NCI-H128 (cell line): ENCODE measurements around the gene EIF4E2.

Experiments
- DNase-seq: peaks from one replicate; lab custom pipeline; 2025; ENCODE audit not compliant: unreplicated experiment; lab: John Stamatoyannopoulos, UW

EIF4E2 gene

GRCh38 chr2:232593982-232594381, 43.5 kb downstream of the EIF4E2 start:
- DNase-seq, result no peak

DNA sequence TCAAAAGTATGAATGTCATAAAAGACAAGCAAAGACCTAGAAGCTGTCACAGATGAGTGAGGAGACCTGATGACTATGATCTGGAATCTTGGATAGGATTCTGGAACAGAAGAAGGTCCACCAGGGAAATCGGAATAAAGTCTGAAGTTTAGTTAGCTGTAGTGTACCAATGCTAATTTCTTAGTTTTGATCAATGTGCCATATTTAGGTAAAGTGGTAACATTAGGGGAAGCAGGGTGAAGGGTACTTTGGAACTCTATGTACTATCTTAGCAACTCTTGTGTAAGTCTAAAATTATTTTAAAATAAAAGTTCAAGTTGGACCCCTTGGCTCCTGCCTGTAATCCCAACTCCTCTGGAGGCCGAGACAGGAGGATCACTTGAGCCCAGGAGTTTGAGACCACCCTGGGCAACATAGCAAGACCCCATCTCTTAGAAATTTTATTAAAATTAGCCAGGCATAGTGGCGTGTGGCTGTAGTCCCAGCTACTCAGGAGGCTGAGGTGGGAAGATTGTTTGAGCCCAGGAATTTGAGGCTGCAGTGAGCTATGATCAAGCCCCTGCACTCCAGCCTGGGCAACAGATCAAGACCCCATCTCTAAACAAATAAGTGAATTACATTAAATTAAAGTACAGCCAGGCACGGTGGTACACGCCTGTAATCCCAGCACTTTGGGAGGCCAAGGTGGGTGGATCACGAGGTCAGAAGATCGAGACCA, 47.0 kb downstream of the EIF4E2 start:
- no peak for DNase-seq

- no peak for DNase-seq
Observed at GRCh38 chr2:232598293-232598692, 47.8 kb downstream of the EIF4E2 start.

DNA sequence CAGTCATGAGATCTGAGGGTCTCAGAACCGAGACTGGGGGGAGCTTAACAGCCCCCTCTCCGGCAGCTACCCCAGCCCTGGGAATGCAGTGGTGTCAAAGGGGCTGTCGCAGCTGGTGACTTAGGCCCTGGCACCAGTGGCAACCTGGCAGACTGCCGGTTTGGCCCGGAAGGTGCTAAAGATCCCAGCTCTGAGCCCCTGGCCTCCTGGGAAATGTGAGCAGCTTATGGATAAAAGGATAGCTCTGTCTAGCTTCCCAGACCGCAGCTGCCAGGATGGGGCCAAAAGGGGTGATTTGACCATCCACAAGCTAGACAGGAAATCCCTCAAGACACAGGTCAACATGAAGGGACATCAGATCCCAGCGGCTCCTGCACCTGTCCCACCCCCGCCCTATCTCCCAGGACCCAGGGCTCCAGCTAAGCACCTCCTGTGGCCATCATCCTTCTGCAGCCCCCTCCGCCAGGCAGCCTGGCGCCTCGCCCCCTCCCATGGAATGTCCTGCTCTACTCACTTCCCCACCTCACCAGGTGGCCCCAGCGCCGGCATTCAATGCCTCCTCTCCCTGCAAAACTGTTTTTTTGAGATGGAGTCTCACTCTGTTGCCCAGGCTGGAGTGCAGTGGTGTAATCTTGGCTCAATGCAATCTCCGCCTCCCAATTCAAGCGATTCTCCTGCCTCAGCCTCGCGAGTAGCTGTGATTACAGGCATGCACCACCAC, 49.7 kb downstream of the EIF4E2 start:
- no peak for DNase-seq

DNA sequence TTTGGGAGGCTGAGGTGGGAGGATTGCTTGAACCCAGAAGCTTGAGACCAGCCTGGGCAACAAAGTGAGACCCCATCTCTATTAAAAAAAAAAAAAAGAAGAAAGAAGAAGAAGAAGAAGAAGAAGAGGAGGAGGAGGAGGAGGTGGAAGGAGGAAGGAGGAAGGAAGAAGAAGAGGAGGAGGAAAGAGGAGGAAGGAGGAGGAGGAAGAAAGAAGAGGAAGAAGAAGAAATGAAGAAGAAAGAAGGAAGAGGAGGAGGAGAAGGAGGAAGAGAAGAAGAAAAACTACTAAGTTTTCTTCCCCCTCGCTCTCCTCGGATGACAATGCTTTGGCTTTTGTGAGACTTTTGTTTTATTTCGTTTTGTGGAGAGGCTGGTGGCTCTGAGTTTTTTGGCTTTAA, 52.8 kb downstream of the EIF4E2 start:
- DNase-seq, result no peak

DNA sequence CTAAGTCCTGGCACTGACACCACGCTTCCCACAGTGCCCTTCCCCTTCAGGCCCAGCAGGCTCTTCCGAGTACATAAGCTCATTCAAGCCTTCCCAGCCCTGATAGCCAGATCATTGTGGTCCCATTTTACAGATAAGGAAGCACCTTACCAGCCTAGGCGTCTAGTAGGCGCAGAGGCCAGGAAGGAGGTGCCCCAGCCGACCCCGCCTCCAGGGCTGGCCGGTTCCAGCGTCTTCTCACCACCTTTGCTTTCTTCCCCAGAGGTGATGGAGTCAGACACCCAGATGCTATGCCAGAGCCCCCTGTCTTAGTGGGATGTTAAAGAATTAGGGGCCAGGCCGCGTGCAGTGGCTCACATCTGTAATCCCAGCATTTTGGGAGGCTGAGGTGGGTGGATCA, 54.0 kb downstream of the EIF4E2 start:
- DNase-seq, result no peak

DNA sequence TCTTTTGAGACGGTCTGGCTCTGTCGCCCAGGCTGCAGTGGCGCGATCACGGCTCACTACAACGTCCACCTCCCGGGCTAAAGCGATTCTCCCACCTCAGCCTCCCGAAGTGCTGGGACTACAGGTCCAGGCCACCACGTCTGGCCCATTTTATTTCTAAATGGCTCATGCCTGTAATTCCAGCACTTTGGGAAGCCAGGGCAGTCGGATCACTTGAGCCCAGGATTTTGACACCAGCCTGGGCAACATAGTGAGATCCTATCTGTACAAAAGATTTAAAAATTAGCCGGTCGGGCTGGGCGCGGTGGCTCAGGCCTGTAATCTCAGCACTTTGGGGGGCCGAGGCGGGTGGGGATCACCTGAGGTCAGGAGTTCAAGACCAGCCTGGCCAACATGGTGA, 56.5 kb downstream of the EIF4E2 start:
- no peak for DNase-seq

DNA sequence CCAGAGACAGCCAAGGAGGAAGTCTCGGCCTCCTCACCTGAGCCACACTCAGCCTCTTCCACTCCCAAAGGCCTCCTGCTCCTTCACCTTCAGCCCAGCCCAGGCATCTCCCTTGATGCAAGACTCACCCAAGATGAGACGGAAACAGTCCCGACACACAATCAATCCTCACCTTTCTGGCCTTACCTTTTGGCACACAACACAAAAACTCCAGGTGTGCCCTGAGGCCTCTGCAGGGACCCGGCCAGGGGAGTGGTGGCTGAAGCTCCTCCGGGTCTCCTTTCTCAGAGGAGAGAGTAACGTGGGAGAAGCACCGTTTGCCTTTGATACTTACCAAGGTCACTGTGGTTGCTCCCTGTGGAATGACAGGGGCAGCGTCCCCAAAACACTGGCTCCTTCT, 59.1 kb downstream of the EIF4E2 start:
- no peak for DNase-seq

DNA sequence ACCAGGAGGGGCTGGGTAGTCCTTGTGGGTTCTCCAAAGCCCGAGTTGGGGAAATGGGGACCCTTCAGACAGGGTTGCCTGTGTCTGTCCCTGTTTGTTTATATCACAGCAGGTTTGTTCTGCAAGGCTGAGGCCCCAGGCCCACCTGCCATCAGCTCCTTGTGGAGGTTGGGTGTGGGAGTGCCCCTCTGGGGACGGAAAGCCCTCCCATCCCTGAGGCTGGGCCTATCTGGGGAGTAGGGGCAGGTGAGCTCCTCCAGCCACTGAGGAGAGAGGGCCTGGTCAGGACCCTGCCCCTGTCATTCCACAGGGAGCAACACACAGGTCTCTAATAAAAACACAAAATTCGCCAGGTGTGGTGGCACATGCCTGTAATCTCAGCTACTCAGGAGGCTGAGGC, 59.6 kb downstream of the EIF4E2 start:
- no peak for DNase-seq

GRCh38 chr2:232611061-232611460, 60.6 kb downstream of the EIF4E2 start:
- DNase-seq, result no peak

DNA sequence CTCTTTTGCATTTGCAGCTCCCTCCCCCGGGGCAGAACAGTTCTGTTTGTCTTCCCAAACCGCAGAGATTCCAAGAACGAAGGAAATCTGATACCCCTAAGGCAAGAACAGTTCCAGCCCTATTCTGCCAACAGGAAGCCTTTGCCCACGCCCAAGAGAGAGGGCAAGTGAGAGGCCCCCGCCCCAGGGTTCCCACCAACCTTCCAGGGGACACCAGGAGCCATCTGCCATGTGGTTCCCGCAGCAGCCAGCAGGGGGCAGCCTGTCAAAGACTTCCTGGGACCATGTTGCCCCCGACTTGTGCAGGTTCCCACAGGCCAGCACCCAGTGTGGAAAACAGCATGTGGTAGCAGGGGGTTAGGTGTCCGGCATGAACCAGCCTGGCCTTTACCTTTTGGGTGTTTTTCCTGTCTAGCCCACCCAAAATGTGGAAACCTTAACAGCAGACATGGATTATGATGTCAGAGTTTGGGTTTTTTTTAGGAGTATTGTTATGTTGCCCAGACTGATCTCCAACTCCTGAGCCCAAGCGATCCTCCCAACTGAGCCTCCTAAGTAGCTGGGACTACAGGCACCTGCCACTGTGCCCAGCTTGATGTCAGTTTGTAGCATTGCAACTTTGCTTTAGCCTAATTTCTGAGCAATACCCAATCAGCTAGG, 61.2 kb downstream of the EIF4E2 start:
- DNase-seq, result no peak

GRCh38 chr2:232613538-232614134, 63.1 kb downstream of the EIF4E2 start:
- DNase-seq, result no peak

DNA sequence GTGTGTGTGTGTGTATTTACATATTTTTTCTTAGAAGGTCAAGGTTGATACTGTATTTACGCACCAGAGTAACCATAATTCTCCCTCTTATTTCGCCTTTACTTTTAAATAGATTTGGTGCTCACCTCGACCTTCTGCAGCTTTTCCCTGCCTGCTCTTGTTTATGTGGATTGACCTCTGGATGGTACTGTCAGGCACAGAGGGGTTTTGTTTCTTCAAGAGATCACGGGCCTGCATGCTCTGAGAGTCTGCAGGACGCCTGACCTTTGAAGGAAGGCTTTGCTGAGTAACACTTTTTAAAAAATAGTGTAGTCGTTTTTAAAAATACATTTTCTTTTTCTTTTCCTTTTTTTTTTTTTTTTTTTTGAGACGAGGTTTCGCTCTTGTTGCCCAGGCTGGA, 64.8 kb downstream of the EIF4E2 start:
- DNase-seq, result no peak
